Activated naive CD4-positive, alpha-beta T cell treated with anti-CD3 and anti-CD28 coated beads for 36 hours (primary cell): ENCODE data around the gene FGD6. TPM values are rescaled to one million over a fixed set of nuclear protein-coding genes. Genes with fewer than 3 reads are reported as not detected.

Source experiments
- CTCF ChIA-PET: fragments of 350-600 bp; sonication (Branson Sonifier 250); formaldehyde crosslinking; loops from one replicate; lab custom pipeline; 2021; ENCODE audit warnings: antibody characterized with exemption; lab: Charles Lee
- DNase-seq: peaks from one replicate; pipeline ENCODE4 v3.0.0-alpha.2; 2020
- H3K27ac Mint-ChIP-seq: one replicate; pipeline ENCODE4 v1.8.0; 2021; ENCODE audit warnings: mild to moderate bottlenecking, mixed read lengths
- H3K27me3 Mint-ChIP-seq: one replicate; pipeline ENCODE4 v1.8.0; 2021; ENCODE audit warnings: low read depth, mixed read lengths
- H3K36me3 Mint-ChIP-seq: one replicate; pipeline ENCODE4 v1.8.0; 2021; ENCODE audit warnings: low read depth, mixed read lengths
- H3K4me1 Mint-ChIP-seq: one replicate; pipeline ENCODE4 v1.8.0; 2021; ENCODE audit warnings: low read depth, mixed read lengths
- H3K4me3 Mint-ChIP-seq: one replicate; pipeline ENCODE4 v1.8.0; 2021; ENCODE audit warnings: mild to moderate bottlenecking, moderate library complexity, mixed read lengths
- H3K9me3 Mint-ChIP-seq: one replicate; pipeline ENCODE4 v1.8.0; 2021; ENCODE audit warnings: mixed read lengths
- intact Hi-C: fragments of 100-400 bp; cut with micrococcal nuclease; formaldehyde crosslinking; loops from one replicate; pipeline ENCODE4 v1.15.1; 2023
- total RNA-seq, 2 experiments: library from RNA; stranded (reverse); gene quantifications; one replicate each; pipeline ENCODE4 v1.2.3, GENCODE V29; 2021

The FGD6 gene
- total RNA-seq, 2 experiments from 2014 or later: 2.0 TPM

- no peak overlapping the region for H3K27ac Mint-ChIP-seq
- DNase-seq: no peak
- H3K27me3 Mint-ChIP-seq: no peaks in the 10 kb centered on the region
- H3K4me1 Mint-ChIP-seq: no peaks in the 10 kb centered on the region
- intact Hi-C loops: no loop called here
- CTCF ChIA-PET: no interaction called here
- H3K9me3 Mint-ChIP-seq: no peaks in the 10 kb centered on the region
- no peaks in the 10 kb centered on the region for H3K36me3 Mint-ChIP-seq
- H3K4me3 Mint-ChIP-seq: no peak overlapping the region
Measured at GRCh38 chr12:95126736-95127135, 90.5 kb downstream of the FGD6 start.

GRCh38 chr12:95126076-95126475, 91.2 kb downstream of the FGD6 start:
- Mint-ChIP-seq H3K4me3 (no peak overlapping the region), H3K4me1 (no peaks in the 10 kb centered on the region), H3K36me3 (no peaks in the 10 kb centered on the region), H3K9me3 (no peaks in the 10 kb centered on the region), H3K27ac (no peak overlapping the region), H3K27me3 (no peaks in the 10 kb centered on the region)
- no peak for DNase-seq
- CTCF ChIA-PET: no interaction called here
- intact Hi-C loops: no loop called here

GRCh38 chr12:95124106-95124505, 93.2 kb downstream of the FGD6 start:
- no peak for DNase-seq
- CTCF ChIA-PET: interaction anchor here (0.6 kb wide), 1 partner anchor 213 kb away, joined by 3 read pairs; no protein-coding TSS in a partner anchor
- no peaks in the 10 kb centered on the region for H3K4me1 Mint-ChIP-seq
- H3K27ac Mint-ChIP-seq: no peak overlapping the region
- no peaks in the 10 kb centered on the region for H3K9me3 Mint-ChIP-seq
- H3K36me3 Mint-ChIP-seq: no peaks in the 10 kb centered on the region
- H3K27me3 Mint-ChIP-seq: no peaks in the 10 kb centered on the region
- intact Hi-C loops: no loop called here
- no peak overlapping the region for H3K4me3 Mint-ChIP-seq

GRCh38 chr12:95118788-95119179, 98.5 kb downstream of the FGD6 start:
- DNase-seq: no peak
- H3K36me3 Mint-ChIP-seq: no peaks in the 10 kb centered on the region
- H3K27ac Mint-ChIP-seq: no peak overlapping the region
- no peaks in the 10 kb centered on the region for H3K9me3 Mint-ChIP-seq
- intact Hi-C loops: loop anchor here (5.0 kb wide), 2 partner anchors 279 to 699 kb away; no protein-coding TSS in a partner anchor
- CTCF ChIA-PET: interaction anchor here (1.6 to 2.8 kb wide), 2 partner anchors 216 to 416 kb away, joined by 5 to 17 read pairs; no protein-coding TSS in a partner anchor
- H3K4me1 Mint-ChIP-seq: peaks cover 2% of the 10 kb centered on the region
- H3K4me3 Mint-ChIP-seq: no peak overlapping the region
- no peaks in the 10 kb centered on the region for H3K27me3 Mint-ChIP-seq

- CTCF ChIA-PET: interaction anchor here (1.4 to 3.4 kb wide), 6 partner anchors 99 to 417 kb away, joined by 3 to 27 read pairs (median 8); partner anchors contain the start of genes FGD6 and VEZT
- no peaks in the 10 kb centered on the region for H3K36me3 Mint-ChIP-seq
- no peak for DNase-seq
- H3K9me3 Mint-ChIP-seq: no peaks in the 10 kb centered on the region
- peaks cover 2% of the 10 kb centered on the region for H3K4me1 Mint-ChIP-seq
- intact Hi-C loops: loop anchor here (5.0 kb wide), 2 partner anchors 279 to 699 kb away; no protein-coding TSS in a partner anchor
- no peaks in the 10 kb centered on the region for H3K27me3 Mint-ChIP-seq
- H3K4me3 Mint-ChIP-seq: no peak overlapping the region
- H3K27ac Mint-ChIP-seq: no peak overlapping the region
Measured at GRCh38 chr12:95118138-95118787, 99.0 kb downstream of the FGD6 start.

- Mint-ChIP-seq H3K4me3 (no peak overlapping the region), H3K4me1 (peaks cover 2% of the 10 kb centered on the region), H3K27ac (no peak overlapping the region), H3K9me3 (no peaks in the 10 kb centered on the region), H3K36me3 (no peaks in the 10 kb centered on the region), H3K27me3 (no peaks in the 10 kb centered on the region)
- DNase-seq: peak; percentile 83
- CTCF ChIA-PET: interaction anchor here (0.6 to 3.4 kb wide), 21 partner anchors 14 to 1099 kb away, joined by 3 to 27 read pairs (median 3); partner anchors contain the start of genes FGD6 and VEZT
- intact Hi-C loops: loop anchor here (1.0 to 5.0 kb wide), 6 partner anchors 14 to 700 kb away; partner anchors contain the start of genes FGD6 and VEZT
Measured at GRCh38 chr12:95117178-95117599, 100.1 kb downstream of the FGD6 start.

- Mint-ChIP-seq H3K4me3 (no peak overlapping the region), H3K4me1 (peaks cover 2% of the 10 kb centered on the region), H3K36me3 (no peaks in the 10 kb centered on the region), H3K27me3 (no peaks in the 10 kb centered on the region), H3K9me3 (no peaks in the 10 kb centered on the region), H3K27ac (no peak overlapping the region)
- CTCF ChIA-PET: interaction anchor here (0.6 to 3.4 kb wide), 22 partner anchors 13 to 1098 kb away, joined by 3 to 27 read pairs (median 3); partner anchors contain the start of genes FGD6 and VEZT
- intact Hi-C loops: loop anchor here (1.0 to 5.0 kb wide), 6 partner anchors 13 to 701 kb away; partner anchors contain the start of genes FGD6 and VEZT
- peak; percentile 15 for DNase-seq
Measured at GRCh38 chr12:95116773-95117172, 100.5 kb downstream of the FGD6 start.

- H3K27me3 Mint-ChIP-seq: no peaks in the 10 kb centered on the region
- no peak overlapping the region for H3K4me3 Mint-ChIP-seq
- no peak for DNase-seq
- H3K4me1 Mint-ChIP-seq: peaks cover 2% of the 10 kb centered on the region
- intact Hi-C loops: loop anchor here (5.0 kb wide), 2 partner anchors 281 to 701 kb away; no protein-coding TSS in a partner anchor
- no peaks in the 10 kb centered on the region for H3K9me3 Mint-ChIP-seq
- CTCF ChIA-PET: interaction anchor here (0.6 to 3.4 kb wide), 12 partner anchors 12 to 423 kb away, joined by 3 to 27 read pairs (median 4); partner anchors contain the start of genes FGD6 and VEZT
- H3K27ac Mint-ChIP-seq: no peak overlapping the region
- no peaks in the 10 kb centered on the region for H3K36me3 Mint-ChIP-seq
Measured at GRCh38 chr12:95116341-95116740, 100.9 kb downstream of the FGD6 start.

GRCh38 chr12:95115641-95116040, 101.6 kb downstream of the FGD6 start:
- Mint-ChIP-seq H3K27me3 (no peaks in the 10 kb centered on the region), H3K36me3 (no peaks in the 10 kb centered on the region), H3K4me1 (peaks cover 2% of the 10 kb centered on the region), H3K27ac (no peak overlapping the region), H3K4me3 (no peak overlapping the region), H3K9me3 (no peaks in the 10 kb centered on the region)
- intact Hi-C loops: loop anchor here (5.0 kb wide), 2 partner anchors 282 to 702 kb away; no protein-coding TSS in a partner anchor
- no peak for DNase-seq
- CTCF ChIA-PET: interaction anchor here (3.4 kb wide), 1 partner anchor 419 kb away, joined by 27 read pairs; no protein-coding TSS in a partner anchor

GRCh38 chr12:95114766-95115405, 102.4 kb downstream of the FGD6 start:
- Mint-ChIP-seq H3K36me3 (no peaks in the 10 kb centered on the region), H3K9me3 (no peaks in the 10 kb centered on the region), H3K4me1 (peaks cover 2% of the 10 kb centered on the region), H3K27me3 (no peaks in the 10 kb centered on the region), H3K4me3 (no peak overlapping the region), H3K27ac (no peak overlapping the region)
- CTCF ChIA-PET: interaction anchor here (3.4 kb wide), 1 partner anchor 420 kb away, joined by 27 read pairs; no protein-coding TSS in a partner anchor
- intact Hi-C loops: loop anchor here (5.0 kb wide), 2 partner anchors 282 to 702 kb away; no protein-coding TSS in a partner anchor
- no peak for DNase-seq

- no peak for DNase-seq
- CTCF ChIA-PET: no interaction called here
- Mint-ChIP-seq H3K27me3 (no peaks in the 10 kb centered on the region), H3K4me1 (peaks cover 10% of the 10 kb centered on the region), H3K36me3 (no peaks in the 10 kb centered on the region), H3K9me3 (no peaks in the 10 kb centered on the region), H3K27ac (no peak overlapping the region), H3K4me3 (no peak overlapping the region)
- intact Hi-C loops: no loop called here
Measured at GRCh38 chr12:95107362-95107761, 109.9 kb downstream of the FGD6 start.

- no peak overlapping the region for H3K4me3 Mint-ChIP-seq
- peaks cover 10% of the 10 kb centered on the region for H3K4me1 Mint-ChIP-seq
- DNase-seq: no peak
- H3K27ac Mint-ChIP-seq: no peak overlapping the region
- CTCF ChIA-PET: no interaction called here
- no peaks in the 10 kb centered on the region for H3K9me3 Mint-ChIP-seq
- no peaks in the 10 kb centered on the region for H3K27me3 Mint-ChIP-seq
- intact Hi-C loops: no loop called here
- no peaks in the 10 kb centered on the region for H3K36me3 Mint-ChIP-seq
Measured at GRCh38 chr12:95105540-95105939, 111.7 kb downstream of the FGD6 start.
